Hematopoietic multipotent progenitor cell treated with erythropoietin and hydrocortisone succinate and interleukin-3 and kit ligand, for 6 days (in vitro differentiated cells): ENCODE data around the gene LRRC37A3.
A peak's percentile ranks its signal among the peaks of the same experiment; 100 is the strongest.
"Not testable (repeated sequence)": the region's sequence is repeated elsewhere in the genome, so short reads cannot be mapped to it uniquely, and the experiment has no call there.

ENCODE experiments used
- DNase-seq: peaks from one replicate; pipeline ENCODE4 v3.0.0-alpha.2; 2015

The LRRC37A3 gene

GRCh38 chr17:64919289-64920025, at the start of gene LRRC37A3:
LRRC37A3 (minus strand) TSS chr17:64919478; CDS start chr17:64897257, 22,221 bp downstream.
- peak; percentile 97 for DNase-seq

DNA sequence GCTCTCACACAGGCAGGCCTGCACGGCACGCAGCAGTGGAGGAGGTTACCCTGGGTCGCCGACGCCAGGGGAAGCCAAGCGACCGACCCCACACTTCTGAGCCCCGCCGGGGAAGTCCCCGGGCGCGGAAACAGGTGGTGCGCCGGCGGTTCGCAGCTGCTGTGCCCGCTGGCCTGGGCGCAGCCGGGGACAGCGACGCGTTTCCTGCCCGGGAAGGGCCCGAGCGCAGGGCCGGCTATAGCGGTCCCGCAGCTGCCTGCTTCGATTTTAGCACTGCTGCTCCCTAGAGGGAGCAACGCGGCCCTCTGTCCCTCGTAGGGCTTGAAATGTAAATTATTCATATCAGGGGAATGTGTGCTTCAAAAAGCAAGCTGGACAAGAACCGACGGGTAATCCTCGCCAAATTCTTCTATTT, 46.6 kb upstream of the LRRC37A3 start:
- peak; percentile 72 for DNase-seq

- peak; percentile 49 for DNase-seq
Measured at GRCh38 chr17:64965256-64965872, 46.1 kb upstream of the LRRC37A3 start.

DNA sequence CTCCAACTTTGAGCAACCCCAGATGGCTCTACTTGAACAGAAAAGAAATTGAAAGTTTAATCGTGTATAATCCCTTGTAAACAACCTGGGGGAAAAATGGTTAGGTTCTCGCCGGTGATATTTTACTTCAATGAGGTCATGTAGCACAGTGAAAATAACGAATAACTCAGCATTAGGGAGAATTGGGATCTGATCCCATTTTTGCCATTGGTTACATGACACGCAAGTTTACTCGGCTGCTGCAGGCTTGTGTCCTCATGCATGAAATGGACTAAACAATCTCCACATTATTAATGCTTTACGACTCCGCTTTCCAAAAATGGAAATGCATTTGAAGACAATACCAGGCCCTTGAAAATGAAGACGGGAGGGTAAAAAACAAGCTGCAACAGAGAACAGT, 45.5 kb upstream of the LRRC37A3 start:
- no peak for DNase-seq

DNA sequence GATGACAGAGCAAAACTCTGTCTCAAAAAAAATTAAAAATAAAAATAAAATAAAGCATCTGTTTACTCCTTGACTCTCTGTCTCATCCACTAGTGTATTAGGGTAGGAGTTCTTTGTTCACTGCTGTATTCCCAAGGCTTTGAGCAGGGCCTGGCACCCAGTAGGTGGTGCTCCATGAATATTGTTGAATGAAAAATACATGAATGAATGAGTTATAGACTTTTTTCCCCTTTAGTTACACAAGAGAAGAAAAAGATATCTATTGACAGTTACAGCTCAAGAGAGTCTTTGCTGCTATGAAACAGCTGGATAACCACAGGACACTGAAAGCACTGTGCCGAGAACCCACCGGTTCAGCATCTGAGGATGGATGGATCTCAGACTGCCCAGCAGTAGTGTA, 44.5 kb upstream of the LRRC37A3 start:
- not testable (repeated sequence) for DNase-seq

DNA sequence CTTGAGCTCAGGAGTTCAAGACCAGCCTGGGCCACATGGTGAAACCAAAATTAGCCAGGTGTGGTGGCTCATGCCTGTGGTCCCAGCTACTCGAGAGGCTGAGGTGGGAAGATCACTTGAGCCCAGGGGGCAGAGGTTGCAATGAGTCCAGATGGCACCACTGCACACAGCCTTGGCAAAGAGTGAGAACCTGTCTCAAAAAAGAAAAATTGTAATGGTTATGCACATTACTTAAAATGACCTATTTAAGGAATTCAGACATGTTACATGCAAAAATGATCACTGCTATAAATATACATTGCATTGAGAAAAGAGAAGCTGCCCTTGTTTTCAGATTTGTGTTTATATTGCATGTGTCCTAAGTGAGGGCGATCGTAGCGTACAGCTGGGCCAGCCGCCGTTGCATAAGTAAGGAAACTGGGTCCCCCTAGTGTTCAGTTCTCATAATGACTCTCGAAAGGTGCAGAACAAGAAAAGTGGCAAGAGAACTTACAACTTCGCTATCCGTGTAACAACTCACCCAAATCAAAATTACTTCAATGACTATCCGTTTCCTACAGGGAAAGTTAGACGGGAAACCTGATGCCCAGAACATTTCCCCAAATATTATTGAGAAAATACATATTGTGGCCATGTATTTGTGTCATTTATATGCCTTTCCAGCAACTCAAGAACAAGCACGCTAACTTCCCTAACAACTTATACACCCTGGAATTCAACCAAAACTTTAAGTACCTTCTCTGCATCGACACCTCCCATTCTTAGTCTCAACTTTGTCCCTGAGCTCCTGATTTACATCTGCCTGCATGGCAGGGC, 42.5 kb upstream of the LRRC37A3 start:
- peak; percentile 88 for DNase-seq

GRCh38 chr17:64951877-64952276, 32.6 kb upstream of the LRRC37A3 start:
- no peak for DNase-seq

DNA sequence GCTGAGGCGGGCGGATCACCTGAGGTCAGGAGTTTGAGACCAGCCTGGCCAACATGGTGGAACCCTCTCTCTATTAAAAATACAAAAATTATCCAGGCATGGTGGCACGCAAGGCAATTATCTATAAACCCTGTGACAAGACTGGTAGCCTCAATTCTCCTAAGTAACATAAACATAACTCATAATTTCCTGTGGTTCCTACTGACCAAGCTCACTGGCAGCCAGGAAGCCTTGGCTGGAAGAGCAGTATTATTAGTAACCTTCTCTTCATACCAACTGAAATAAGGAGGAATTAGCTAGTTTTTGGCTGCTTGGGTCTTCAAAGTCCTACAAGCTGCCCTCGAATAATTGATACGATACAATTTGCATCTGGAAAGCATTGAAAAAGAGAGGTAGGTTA, 31.6 kb upstream of the LRRC37A3 start:
- DNase-seq = no peak

GRCh38 chr17:64947152-64947551, 27.9 kb upstream of the LRRC37A3 start:
- DNase-seq = no peak

GRCh38 chr17:64941761-64942160, 22.5 kb upstream of the LRRC37A3 start:
- DNase-seq = no peak

GRCh38 chr17:64941045-64941444, 21.8 kb upstream of the LRRC37A3 start:
- no peak for DNase-seq

GRCh38 chr17:64940055-64940454, 20.8 kb upstream of the LRRC37A3 start:
- no peak for DNase-seq

DNA sequence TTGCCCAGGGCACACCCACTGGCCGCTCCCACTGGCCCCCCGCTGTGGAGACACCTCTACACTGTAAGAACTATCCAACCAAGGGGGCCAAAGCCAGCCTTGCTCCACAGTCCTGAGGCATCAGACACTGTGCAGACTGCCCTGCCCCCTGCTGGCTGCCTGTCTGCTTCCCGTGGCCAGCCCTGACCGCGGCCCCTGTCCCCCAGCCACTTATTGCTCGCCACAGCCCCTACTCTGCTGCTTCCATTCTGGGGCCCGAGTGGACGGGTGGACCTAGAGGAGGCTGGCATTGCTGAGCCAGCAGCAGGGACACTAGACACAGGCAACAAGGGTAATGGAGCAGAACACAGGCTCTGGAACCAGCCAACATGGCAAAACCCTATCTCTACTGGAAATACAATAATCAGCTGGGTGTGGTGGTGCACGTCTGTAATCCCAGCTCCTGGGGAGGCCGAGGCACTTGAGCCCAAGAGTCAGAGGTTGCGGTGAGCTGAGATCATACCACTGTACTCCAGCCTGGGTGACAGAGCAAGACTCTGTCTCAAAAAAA, 19.7 kb upstream of the LRRC37A3 start:
- peak; percentile 88 for DNase-seq

DNA sequence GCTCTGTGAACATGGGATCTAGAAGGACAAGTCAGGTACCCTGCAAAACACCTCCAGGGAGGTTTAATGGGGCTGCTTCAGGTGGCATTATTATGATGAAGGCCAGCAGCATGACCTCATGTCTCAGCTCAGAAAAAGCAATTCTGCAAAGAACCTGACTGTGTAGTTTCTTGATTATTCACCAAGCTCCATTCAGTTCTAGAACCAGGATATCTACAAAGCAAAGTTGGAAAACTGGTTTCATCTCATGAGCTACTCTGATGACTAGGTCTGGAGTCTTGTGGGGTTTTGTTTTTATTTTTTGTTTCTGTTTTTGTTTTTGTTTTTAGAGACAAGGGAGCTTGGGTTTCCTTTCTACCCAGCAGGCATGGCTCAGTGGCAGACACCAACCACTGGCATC, 19.0 kb upstream of the LRRC37A3 start:
- no peak for DNase-seq

GRCh38 chr17:64936117-64936516, 16.8 kb upstream of the LRRC37A3 start:
- DNase-seq = no peak

DNA sequence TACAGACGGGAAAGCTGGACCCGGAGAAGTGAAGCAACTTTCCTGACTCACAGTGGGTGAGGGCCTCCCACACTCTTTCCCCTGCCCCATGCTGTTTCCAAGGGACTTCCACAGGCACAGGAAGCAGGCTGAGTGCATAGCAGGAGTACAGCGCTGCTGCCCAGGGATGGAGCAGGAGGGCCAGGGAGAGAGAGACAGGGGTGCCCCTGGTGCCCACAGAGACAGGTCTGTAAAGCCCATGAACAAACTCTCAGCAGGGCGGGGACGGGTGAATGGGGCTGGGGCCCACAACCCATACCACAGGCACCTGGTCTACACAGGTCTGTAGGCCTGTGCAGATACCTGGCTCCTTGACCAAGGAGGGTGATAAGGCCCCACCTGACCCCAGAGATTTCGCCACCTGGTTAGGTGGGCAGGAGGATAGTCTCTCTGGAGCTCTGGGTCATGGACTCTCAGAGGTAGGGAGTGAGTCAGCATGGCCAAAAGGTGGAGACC, 15.1 kb upstream of the LRRC37A3 start:
- not testable (repeated sequence) for DNase-seq

GRCh38 chr17:64932850-64933249, 13.6 kb upstream of the LRRC37A3 start:
- DNase-seq = not testable (repeated sequence)

GRCh38 chr17:64930374-64930773, 11.1 kb upstream of the LRRC37A3 start:
- not testable (repeated sequence) for DNase-seq

DNA sequence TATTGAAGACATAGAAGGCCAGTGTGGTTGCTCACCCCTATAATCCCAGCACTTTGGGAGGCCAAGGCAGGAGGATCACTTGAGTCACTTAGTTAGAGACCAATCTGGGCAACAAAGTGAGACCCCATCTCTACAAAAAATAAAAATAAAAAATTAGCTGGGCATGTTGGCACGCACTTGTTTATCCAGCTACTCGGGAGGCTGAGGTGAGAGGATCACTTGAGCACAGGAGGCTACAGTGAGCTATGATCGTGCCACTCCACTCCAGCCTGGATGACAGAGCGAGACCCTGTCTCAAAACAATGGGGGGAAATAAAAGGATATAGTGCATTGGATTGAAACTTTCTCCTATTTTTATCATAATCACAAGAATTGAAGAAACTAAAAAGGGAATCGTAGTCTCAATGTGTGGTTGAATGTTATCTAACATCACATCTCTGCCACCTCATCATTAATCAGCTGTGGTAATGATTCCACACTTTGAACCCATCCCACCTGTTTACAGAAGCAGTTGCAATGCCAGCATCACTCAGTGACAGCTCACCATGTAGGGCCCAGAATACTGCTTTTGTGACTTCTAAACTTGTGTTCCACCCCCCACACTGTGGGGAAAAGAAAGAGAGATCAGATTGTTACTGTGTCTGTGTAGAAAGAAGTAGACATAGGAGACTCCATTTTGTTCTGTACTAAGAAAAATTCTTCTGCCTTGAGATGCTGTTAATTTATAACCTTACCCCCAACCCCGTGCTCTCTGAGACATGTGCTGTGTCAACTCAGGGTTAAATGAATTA, 10.3 kb upstream of the LRRC37A3 start:
- DNase-seq = peak; percentile 31

DNA sequence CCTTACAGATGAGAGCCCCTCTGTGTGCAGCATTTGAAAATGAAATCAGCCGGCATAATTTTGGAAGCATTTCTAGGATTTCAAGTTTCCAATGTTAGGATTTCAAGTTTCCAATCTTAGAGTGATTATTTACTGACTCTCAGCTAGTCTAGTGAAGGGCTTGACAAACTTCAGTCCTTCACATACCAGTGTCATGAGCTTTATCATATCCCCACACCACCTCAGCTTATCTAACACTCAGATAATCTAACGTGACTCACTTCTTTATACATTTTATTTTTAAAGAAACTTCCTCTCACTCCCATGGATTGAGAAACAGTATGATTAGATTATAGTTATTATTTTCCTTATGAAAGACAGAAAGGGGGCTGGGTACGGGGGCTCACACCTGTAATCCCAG, 9.4 kb upstream of the LRRC37A3 start:
- not testable (repeated sequence) for DNase-seq

DNA sequence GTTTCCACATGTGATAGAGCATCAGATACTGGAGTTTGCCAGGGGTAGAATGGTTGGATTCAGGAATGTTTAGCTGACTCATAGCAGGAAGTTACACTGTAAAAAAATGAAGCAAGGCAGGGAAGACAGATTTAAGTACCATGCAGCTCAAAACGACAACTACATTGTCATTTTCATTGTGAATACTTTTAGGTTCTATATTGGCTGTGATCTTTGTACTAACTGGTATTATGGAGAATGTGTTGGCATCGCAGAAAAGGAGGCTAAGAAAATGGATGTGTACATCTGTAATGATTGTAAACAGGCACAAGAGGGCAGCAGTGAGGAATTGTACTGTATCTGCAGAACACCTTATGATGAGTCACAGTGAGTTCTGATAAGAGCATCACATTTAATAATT, 8.2 kb upstream of the LRRC37A3 start:
- peak; percentile 95 for DNase-seq

- peak; percentile 9 for DNase-seq
Measured at GRCh38 chr17:64926430-64926829, 7.2 kb upstream of the LRRC37A3 start.
